ENCODE measurements around the gene ABCA7.
"Not testable (repeated sequence)": the region's sequence is repeated elsewhere in the genome, so short reads cannot be mapped to it uniquely, and the experiment has no call there.

Gene ABCA7

DNA sequence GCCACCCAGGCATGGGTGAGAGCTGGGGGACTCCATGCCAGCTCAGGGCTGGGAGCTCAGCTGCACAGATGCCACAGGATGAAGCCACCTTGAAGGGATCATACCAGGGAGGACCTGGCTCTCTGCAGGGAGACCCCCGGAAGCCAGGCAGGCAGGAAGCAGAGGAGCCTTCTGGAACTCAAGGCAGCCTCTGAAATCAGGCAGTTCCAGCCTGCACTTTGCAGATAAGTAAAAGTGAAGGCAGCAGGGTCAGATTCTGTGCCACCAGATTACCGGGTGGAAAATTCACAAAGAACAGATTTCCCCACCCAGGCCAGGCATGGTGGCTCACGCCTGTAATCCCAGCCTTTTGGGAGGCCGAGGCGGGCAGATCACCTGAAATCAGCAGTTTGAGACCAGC is 21.5 kb upstream of the ABCA7 start:
- DNase-seq: no peak

DNA sequence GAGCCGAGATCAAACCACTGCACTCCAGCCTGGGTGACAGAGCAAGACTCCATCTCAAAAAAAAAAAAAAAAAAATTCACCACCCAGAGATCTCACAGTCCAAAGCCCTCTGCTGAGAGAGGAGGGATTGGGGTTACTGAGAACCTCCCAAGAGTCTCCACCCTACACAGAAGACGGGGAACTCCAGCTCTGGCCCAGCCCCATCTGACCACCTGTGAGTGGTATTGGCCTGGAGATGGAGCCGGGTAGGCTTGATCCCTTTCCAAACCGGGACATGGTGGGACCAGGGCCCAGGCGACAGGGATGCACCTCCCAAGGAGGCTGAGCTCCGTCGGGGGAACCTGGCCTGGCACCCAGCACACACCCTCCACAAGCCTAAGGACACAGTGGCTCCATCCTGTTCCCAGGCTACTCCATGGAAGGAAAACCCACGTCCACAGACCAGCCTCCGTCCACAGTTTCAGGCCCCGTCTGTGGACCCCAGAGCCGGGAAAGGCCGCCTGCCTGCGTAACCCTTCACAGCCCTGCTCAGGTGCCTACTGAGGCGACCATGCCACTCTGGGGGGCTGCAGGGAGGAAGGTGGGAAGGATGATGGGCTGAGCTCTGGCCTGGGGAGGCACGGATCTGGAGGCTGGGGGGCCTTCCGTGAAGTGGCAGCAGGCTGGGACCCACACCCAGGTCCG is 20.8 kb upstream of the ABCA7 start:
- no peak for DNase-seq

DNA sequence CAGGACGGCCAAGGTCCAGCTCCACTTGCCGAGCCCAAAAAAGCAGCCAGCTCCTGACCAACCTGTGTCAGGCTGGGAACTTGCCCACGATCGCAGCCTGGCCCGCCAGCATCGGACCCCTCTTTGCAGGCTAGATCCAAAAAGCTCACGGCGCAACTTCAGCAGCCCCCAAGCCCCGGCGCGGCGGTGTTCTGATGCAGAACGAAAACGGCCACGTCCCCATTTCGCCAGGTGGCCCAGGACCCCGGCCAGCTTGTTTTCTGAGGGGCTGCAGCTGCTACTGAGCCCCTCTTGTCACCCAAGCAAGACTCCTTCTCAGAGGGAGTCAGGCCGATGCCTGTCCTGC is 20.3 kb upstream of the ABCA7 start:
- no peak for DNase-seq

DNA sequence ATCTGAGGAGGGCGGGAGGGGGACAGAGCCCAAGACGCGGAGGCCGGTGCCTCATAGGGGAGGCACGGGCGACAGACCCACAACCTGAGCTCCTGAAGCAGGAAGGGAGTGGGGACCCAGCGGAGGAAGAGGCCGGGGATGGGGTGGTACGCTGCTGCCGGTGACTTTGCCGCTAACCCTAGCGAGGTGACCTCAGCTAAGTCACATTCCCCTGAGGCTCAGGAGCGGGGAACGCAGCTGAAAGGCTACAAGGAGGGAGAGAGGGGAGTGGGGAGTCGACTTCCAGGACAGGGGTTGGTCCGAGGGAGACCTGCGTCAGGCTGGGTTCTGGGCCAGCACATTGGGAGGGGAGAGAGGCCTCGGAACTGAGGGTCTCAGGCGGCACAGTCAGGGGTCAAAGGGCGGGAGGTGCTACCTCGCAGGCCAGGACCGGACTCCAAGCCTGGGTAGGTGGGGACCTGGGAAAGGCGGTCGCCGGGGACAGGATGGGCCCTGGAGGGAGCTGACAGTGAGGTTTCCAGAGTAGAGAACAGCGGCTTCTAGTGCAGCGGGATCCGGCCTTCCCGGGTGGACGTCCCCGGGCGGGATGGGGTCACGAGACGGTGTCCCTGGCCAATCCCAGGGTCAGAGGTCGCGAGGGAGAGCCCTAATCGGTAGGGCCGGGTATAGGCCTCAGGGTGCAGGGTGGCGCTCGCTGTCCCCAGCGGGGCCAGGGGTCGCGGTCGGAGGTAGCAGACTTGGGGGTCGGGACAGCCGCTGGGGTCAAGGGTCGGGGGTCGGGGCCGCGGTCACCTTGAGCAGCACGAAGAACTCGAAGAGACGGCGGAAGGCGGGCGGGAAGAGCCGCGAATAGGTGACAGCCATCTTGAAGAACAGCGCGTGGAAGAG is 19.7 kb upstream of the ABCA7 start:
- no peak for DNase-seq

DNA sequence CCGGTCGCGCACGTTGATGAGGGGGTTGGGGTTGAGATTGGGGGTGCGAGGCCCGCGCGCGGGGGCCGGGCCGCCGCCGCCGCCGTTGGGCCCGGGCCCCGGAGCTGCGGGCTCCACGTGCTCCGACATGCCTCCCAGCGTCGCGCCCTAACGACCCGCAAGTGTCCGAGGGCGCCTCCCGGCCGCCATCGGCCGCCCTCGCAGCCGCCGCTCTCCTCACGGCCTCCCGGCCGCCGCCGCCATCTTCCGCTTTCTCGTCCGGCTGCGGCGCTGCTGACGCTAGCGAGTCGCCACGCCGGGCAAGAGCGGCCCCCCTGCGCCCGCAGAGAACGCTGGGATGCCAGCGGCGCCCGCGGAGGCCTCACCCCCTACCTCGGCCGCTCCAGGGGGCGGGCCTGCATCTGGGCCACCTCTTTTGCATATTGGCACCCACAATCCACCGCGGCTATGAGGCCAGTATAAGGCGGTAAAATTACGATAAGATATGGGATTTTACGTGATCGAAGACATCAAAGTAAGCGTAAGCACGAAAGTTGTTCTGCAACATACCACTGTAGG is 19.0 kb upstream of the ABCA7 start, which contains the start of gene TMEM259:
TSS of gene TMEM259 (minus strand) at position 256 of the 558 bp plus-strand sequence. CDS start at position 129, 127 bp downstream.
- peak; percentile 91 for DNase-seq

DNA sequence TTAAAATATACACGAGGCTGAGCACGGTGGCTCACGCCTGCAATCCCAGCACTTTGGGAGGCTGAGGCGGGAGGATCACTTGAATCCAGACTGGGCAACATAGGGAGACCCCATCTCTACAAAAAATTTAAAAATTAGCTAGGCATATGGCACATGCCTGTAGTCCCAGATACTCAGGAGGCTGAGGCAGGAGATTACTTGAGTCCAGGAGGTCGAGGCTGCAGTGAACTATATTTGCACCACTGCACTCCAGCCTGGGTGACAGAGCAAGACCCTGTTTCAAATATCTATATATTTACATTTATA is 16.1 kb upstream of the ABCA7 start:
- not testable (repeated sequence) for DNase-seq

DNA sequence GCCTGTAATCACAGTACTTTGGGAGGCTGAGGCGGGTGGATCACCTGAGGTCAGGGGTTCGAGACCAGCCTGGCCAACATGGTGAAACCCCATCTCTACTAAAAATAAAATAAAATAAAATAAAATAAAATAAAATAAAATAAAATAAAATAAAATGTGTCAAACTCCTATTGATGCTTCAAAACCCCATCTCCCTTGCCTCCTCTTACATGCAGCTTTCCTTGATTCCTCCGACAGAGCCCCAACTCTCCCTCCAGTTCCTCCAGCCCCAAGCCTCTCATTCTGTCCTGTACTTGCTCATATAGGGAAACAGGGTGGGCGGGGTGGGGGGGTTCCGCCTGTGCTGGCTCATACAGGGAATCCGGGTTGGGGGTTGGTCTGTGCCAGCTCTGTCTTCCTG is 14.8 kb upstream of the ABCA7 start:
- not testable (repeated sequence) for DNase-seq

DNA sequence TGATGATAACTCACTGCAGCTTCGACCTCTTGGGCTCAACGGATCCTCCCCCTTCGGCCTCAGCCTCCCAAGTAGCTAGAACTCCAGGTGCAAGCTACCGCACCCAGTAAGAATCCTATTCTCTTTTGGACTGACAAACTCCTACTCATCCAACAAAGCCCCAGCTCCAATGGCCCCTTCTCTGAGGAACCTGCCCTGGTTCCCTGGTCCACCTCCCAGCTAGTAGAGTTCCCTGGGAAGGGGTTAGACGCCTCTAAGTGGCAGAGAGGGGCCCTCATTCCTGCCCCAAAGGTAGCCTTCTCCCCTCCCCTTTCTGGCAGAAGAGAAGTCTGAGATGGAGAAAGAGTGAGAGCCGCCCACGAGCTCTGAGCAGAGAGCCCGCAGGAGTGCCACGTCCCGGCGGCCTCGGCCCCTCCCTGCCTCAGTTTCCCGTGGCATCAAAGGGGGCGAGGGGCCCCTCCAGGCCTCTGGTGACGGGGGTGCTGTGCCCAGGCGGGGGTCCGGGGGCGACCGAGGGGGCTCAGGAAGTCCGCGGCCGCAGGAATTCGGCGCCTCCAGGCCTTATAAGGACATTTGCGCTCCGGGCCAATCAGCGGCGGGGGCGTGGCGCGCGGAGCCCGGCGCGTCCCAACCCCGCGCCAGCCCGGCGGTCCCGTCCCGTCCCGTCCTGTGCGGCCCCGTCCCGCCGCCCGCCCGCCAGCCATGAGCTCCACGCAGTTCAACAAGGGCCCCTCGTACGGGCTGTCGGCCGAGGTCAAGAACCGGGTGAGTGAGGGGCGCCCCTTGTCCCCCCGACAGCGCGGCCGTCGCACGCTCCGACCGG is 13.7 kb upstream of the ABCA7 start, which contains the start of gene CNN2:
TSS of gene CNN2 (plus strand) at position 649 of the 823 bp plus-strand sequence. CDS start at position 703, 54 bp downstream.
- DNase-seq: peak; percentile 19

DNA sequence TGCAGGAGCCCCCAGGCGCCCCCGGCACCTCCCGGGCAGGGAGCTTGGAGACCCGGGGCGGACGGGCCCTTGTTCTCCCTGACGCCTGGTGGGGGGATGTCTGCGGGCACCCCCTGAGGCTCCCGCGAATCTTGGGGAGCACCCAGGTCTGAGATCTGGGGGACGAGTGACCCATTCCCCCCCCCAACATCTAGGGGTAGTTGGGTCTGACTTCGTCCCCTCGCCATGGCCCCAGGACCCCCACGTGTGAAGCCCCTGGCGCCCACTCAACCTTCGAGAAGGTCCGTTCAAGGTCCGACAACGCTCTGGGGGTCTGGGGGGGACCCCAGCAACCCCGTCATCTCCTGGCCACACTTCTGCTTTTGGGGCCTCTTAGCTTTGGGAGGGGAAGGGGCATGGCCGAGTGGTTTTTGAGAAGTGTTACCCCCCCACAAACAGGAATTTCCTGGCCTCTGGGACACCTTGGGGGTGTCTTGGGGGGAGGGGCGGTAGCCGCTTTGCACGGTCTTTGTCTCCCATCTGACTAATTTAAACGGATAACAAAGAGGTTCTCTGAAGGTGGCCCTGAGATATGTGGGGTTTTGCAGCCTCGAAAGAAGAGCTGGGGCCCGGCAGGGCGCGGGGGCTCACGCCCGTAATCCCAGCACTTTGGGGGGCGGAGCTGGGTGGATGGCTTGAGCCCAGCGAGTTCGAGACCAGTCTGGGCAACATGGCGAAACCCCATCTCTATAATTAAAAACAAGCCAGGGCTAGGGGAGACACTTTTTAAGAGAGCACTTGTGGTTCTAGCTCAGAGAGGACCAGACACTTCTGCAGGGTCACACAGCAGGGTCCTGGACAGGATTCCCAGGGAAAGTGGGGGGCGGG is 12.9 kb upstream of the ABCA7 start:
- DNase-seq: no peak

DNA sequence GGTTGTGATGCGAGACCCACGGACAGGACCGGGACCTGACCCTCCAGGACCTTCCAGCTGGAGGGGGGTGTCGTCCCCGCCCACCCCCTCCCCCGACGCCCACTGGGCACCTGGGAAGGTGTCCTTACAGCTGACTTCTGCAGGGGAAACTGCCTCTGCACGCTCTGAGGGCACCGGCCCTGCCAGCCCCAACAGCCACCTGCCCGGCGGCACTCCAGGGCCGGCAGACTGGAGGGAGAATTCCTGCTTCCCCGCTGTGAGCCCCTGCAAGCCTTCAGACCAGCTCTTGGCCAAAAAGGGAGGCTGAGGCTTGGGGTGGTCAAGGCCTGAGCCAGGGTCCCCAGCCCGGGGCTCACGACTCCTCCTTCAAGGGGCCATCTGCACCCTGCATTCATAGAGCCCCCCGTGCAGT is 12.3 kb upstream of the ABCA7 start:
- DNase-seq: no peak

DNA sequence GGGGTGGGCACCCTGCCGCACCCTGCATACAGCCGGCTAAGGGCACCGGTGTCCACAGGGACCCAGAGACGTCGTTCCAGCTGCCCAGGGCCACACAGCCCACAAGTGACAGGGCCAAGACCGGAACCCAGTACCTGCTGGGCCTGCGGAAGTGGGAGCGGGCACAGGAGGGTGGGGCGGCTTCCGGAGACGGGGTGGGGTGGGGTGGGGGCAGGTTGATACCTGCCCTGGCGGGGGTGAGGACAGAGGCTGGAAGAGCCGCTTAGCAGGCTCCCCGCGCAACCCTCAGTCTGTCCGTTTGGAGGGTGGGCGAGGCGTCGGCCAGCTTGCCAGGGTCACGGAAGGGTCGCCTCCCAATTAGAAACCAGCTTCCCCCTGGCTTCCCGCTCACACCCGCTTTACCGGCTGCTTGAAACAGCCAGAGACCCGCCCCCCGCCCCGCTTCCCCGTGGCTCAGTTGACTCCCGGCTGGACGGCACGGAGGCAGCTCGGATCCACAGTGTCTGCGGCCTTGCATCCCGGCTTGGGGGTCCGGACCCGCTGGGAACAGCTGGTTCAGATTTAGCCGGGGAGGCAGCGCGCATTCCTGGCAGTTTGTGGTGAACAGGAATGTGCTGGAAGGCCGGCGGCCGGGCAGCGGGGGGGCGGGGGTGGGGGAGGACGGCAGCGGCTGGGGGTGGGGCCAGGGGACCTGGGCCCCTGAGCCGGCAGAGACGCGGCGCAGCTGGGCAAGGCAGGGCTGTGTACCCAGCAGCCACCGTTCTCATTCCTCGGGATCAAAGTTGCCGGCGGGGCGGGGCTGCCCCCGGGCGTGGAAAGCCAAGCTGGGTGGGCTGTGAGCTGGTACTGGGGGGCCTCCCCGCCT is 11.6 kb upstream of the ABCA7 start:
- DNase-seq: no peak

DNA sequence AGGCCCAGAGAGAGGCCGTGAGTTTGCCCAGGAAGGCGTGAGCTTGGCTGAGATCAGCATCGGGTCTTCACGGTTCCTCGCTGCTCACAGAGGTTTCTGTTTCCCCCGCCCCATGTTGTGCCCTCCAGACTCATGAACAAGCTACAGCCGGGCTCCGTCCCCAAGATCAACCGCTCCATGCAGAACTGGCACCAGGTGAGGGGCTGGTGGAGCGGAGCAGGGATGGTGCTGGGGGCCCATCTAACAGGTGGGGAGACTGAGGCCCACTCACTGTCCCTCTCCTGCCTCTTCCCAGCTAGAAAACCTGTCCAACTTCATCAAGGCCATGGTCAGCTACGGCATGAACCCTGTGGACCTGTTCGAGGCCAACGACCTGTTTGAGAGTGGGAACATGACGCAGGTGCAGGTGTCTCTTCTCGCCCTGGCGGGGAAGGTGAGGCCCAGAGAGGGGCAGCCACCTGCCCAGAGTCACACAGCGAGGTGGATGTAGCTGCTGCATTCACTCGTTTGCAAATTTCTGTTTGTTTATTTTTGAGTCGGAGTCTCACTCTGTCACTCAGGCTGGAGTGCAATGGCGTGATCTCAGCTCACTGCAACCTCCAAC is 7.5 kb upstream of the ABCA7 start:
- no peak for DNase-seq

DNA sequence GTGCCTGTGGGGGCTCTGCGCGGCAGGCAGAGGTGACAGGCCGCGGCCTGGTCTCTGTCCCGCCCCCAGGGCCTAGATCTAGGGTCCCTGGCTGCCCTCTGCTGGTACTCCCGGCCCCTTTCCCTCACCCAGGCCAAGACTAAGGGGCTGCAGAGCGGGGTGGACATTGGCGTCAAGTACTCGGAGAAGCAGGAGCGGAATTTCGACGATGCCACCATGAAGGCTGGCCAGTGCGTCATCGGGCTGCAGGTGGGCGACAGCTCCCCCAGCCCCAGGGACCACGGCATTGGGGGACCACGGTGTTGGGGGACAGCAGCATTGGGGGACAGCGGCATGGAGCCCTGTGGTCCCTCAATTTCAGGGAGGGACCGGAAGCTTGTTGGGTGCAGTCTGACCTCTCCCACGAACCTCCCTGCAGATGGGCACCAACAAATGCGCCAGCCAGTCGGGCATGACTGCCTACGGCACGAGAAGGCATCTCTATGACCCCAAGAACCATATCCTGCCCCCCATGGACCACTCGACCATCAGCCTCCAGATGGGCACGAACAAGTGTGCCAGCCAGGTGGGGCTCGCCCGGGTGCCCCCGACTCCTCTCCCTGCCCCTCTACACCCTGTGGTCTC is 3.8 kb upstream of the ABCA7 start:
- DNase-seq: no peak

DNA sequence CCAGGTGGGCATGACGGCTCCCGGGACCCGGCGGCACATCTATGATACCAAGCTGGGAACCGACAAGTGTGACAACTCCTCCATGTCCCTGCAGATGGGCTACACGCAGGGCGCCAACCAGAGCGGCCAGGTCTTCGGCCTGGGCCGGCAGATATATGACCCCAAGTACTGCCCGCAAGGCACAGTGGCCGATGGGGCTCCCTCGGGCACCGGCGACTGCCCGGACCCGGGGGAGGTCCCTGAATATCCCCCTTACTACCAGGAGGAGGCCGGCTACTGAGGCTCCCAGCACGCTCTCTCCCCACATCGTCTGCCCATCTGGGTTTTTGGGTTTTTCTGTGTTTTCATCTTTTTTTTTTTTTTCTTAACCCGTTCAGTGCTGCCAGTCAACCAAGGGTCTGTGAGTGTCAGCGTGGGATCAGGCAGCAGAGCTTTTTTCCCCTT is 2.3 kb upstream of the ABCA7 start:
- DNase-seq: no peak

DNA sequence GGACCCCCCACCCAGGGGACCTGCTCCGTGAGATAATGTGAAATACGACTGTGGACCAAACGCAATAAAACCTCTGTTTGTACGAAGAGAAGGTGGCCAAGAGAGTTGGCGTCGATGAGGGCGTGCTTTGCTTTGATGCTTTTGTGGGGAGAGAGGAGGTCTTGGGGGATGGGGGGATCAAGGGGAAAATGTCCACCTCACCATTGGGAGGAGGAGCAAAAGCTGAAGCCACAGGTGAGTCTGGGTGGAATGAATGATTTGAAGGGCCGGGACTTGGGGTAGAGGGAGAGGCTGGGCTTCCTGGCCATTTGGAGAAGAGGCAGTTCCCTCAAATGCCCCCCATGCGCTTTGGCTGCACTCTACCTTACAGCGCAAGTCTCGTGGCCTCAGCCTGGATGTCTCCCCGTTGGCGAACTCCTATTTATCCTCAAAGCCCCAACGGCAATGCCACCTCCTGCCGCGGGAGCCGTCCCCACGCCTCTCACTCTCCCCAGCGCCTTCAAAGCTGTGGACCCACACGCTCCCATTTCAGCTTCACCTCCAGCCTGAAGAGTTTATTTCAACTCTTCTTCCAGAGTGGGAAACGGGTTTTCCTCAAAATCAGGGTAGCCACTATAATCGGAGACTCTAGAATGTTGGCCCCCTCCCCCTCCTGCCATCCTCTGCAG is 795 bp upstream of the ABCA7 start:
- no peak for DNase-seq

DNA sequence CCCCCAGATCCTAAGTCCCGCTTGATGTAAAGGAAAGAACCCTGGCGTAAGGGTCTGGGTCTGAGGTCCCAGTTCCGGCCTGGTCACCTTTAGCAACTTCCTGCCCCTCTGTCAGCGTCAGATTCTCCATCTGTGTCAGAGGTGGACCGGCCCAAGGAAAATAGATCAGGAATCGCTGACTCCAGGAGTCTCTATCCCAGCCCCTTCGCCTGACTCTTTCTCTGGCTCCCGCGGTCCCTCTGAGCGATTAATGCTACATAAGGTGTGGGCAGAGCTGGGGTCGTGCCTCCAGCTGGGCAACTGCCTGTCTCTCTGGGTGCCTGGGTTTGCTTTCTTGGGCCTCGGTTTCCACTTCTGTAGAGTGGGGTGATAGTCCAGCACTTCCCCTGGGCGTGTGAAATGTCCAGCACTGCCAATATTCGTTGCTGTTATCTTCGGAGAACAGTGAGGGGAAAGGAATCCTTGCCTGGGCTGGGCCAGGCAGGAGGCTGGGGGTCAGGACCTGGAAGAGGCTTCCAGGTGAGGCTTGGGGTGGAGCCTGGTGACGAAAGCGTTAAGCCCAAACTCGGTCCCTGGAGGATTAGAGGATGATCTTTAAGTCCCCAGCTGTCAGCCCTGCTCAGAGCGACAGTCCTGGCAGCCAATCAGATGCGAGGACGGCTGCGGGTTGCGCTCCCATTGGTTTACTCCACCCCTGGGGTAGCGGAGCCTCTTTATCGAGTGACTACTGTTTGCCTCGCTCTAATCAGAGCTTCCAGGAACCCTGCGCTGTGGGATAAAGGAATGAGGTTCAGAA is 767 bp downstream of the ABCA7 start:
- peak; percentile 56 for DNase-seq

DNA sequence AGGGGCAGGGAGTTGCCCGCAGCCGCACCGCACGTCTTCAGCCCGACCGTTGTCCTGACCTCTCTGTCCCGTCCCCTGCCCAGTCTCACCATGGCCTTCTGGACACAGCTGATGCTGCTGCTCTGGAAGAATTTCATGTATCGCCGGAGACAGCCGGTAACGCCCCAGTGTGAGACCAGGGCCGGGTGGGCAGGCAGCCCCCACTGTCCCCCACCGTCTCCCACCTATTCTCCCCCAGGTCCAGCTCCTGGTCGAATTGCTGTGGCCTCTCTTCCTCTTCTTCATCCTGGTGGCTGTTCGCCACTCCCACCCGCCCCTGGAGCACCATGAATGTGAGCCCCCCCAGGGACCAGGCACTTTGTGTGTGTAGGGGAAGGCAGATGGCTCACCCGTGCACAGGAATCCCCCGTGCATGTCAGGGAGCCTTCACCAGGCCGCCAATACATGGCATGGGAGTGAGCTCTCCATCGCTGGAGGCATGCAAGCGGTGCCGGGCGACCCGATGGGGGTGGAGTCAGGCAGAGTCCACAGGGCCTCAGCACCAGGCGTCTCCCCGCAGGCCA is 1.4 kb downstream of the ABCA7 start:
- no peak for DNase-seq
